Tibial nerve (tissue), 4 donors: ENCODE results near the gene ARID5B.

Source experiments
- EP300 ChIP-seq, 2 donors: sonication (generic); formaldehyde crosslinking; IDR thresholded peaks; one replicate each; pipeline ENCODE4 v1.6.1; 2017; ENCODE audit warnings: antibody characterized with exemption in 2 of 2, mild to moderate bottlenecking in 1 of 2
- POLR2A ChIP-seq, 2 donors: fragments of 450-650 bp; IDR thresholded peaks; one replicate each; pipeline ENCODE4 v1.6.1; 2017; ENCODE audit warnings: antibody characterized with exemption in 2 of 2, mild to moderate bottlenecking in 2 of 2, moderate library complexity in 2 of 2
- TF ChIP-seq, protein P1 (sequence below), 5 experiments: fragments of 200-600 bp in 3 of 5; fragments of 450-650 bp in 2 of 5; sonication (generic) in 3 of 5; IDR thresholded peaks; one replicate each; pipeline ENCODE4 v1.5.1; 2016 to 2019; ENCODE audit warnings: antibody characterized with exemption in 5 of 5, mild to moderate bottlenecking in 3 of 5, moderate library complexity in 2 of 5

DNA sequence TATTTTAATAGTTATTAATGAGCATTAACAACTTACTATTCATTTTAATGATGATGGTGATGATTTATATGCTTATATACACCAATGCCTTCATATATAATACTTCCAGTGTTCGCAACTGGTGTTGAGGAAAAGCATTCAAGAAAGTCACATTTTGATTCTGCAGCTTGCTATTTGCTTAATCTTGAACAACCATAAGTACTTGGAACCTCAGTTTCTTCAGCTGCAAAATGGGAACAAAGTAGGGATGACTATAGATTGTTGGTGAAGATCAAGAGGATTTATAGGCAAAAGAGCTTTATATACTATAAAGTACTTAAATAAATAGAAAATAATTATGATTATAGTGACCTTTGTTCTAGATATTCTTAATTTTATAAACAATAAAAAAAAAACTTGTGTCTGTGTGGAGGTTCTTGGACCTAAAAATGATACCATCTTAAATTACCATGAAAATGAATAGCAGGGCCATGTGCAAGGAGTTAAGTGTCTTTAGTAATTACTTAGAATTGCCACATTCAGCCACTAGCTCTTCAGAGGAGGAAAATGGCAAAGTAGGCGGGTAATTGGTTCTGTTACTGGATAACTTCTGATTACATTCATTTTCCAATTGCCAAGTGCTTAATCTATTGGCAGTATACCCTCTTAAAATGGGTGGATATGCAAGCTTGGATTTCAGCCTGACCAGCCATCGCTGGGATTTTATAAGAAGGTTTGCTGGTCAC, 4.5 kb downstream of the ARID5B start:
- TF ChIP-seq, protein P1, sequence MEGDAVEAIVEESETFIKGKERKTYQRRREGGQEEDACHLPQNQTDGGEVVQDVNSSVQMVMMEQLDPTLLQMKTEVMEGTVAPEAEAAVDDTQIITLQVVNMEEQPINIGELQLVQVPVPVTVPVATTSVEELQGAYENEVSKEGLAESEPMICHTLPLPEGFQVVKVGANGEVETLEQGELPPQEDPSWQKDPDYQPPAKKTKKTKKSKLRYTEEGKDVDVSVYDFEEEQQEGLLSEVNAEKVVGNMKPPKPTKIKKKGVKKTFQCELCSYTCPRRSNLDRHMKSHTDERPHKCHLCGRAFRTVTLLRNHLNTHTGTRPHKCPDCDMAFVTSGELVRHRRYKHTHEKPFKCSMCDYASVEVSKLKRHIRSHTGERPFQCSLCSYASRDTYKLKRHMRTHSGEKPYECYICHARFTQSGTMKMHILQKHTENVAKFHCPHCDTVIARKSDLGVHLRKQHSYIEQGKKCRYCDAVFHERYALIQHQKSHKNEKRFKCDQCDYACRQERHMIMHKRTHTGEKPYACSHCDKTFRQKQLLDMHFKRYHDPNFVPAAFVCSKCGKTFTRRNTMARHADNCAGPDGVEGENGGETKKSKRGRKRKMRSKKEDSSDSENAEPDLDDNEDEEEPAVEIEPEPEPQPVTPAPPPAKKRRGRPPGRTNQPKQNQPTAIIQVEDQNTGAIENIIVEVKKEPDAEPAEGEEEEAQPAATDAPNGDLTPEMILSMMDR (IDR thresholded peaks at IDR 0.05): no peak
- no peak for TF ChIP-seq POLR2A (IDR thresholded peaks at IDR 0.05)
- TF ChIP-seq EP300 (IDR thresholded peaks at IDR 0.05): no peak
